ENCODE data around the gene TRAPPC12.

Gene TRAPPC12

DNA sequence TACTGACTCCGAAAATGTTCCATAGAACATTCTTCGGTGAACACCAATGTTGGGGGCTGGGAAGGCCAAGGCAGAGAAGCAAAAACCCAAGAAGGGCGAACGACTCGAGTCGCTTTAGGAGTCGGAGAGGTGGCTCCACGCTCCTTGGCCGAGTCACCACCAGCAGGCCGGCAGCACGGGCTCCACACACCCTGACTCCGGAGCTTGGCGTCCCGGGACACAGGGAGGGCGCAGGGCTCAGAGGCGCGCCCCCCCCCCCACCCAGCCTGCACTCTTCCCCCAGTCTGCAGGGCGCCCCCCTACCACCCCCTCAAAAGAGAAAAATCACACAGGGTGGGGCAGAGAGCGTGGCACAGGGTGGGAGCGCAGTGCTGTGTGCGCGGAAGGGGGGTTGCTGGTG lies 147.4 kb downstream of the TRAPPC12 start:
- no peak overlapping the region for H3K27ac ChIP-seq (ENCODE audit: low read depth, low read length)
- no peak for DNase-seq
- H2BK120ac ChIP-seq (ENCODE audit: low read depth, low read length): no peak overlapping the region
- no CpG with 5 or more reads among the region's 22 CpGs for WGBS (ENCODE audit: extremely low coverage, insufficient coverage, low lambda C conversion rate)
- no peak overlapping the region for H3K4ac ChIP-seq (ENCODE audit: low read depth, low read length)
- no peaks in the 10 kb centered on the region for H3K79me1 ChIP-seq (ENCODE audit: low read length)
- H3K27me3 ChIP-seq (ENCODE audit: insufficient read depth, low read length, poor library complexity): no peaks in the 10 kb centered on the region
- H2AK5ac ChIP-seq (ENCODE audit: low read length): no peak overlapping the region
- H4K8ac ChIP-seq (ENCODE audit: low read depth, low read length): no peak overlapping the region
- H3K79me2 ChIP-seq (ENCODE audit: control insufficient read depth, insufficient read depth, low read length): no peaks in the 10 kb centered on the region
- H2BK5ac ChIP-seq (ENCODE audit: low read length): no peak overlapping the region
- H3K4me2 ChIP-seq (ENCODE audit: low read length): no peak overlapping the region
- no peak overlapping the region for H3K23ac ChIP-seq (ENCODE audit: low read length)
- no peak overlapping the region for H2BK15ac ChIP-seq (replicated peaks; ENCODE audit: low read depth)
- H3K4me1 ChIP-seq (ENCODE audit: control insufficient read depth, low read depth, low read length): no peaks in the 10 kb centered on the region
- H3K56ac ChIP-seq (ENCODE audit: low read length): no peak overlapping the region
- no peak overlapping the region for H3K4me3 ChIP-seq (ENCODE audit: low read length)
- H4K5ac ChIP-seq (ENCODE audit: low read length): no peak overlapping the region
- no peaks in the 10 kb centered on the region for H3K36me3 ChIP-seq (ENCODE audit: control insufficient read depth, insufficient read depth, low read length)
- H3K18ac ChIP-seq (ENCODE audit: low read length): no peak overlapping the region
- H3K9ac ChIP-seq (ENCODE audit: low read length): no peak overlapping the region

DNA sequence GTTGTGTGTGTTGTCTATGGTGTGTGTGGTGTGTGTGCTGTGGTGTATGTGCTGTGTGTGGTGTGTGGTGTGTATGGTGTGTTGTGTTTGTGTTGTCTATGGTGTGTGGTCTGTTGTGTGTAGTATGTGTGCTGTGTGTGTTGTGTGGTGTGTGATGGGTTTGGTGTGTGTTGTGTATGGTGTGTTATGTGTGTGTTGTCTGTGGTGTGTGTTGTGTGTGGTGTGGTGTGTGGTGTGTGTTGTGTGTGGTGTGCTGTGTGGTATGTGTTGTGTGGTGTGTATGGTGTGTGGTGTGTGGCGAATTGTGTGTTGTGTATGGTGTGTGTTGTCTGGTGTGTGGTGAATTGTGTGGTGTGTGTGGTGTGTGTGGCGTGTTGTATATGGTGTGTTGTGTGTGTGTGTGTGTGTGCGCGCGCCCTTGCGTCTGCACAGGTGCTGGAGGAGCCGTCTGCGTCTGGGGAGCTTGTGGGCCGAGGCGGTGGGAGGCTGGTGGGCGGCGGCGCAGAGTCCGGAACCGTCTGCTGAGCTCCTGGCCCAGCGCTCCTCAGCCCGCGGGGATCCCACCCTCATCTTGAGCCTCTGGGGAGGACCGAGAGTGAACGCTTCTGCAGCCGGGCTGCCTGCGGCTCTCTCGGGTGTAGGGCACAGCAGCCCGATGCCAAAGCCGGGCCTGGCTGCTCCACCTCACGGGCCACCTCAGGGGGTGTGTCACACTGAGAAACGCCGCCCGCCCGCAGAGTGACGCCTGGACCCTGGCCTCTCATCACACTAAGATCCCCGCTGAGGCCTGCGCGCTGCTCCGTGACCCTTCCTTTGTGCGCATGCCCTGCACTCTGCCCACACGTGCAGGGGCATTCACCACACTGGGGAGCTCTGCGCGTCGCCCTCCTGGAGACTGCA lies 148.6 kb downstream of the TRAPPC12 start:
- no peak overlapping the region for H3K23ac ChIP-seq (ENCODE audit: low read length)
- H3K4ac ChIP-seq (ENCODE audit: low read depth, low read length): no peak overlapping the region
- DNase-seq: no peak
- no peak overlapping the region for H2BK15ac ChIP-seq (replicated peaks; ENCODE audit: low read depth)
- no peak overlapping the region for H4K8ac ChIP-seq (ENCODE audit: low read depth, low read length)
- H3K4me1 ChIP-seq (ENCODE audit: control insufficient read depth, low read depth, low read length): no peaks in the 10 kb centered on the region
- no peak overlapping the region for H4K5ac ChIP-seq (ENCODE audit: low read length)
- H3K79me1 ChIP-seq (ENCODE audit: low read length): no peaks in the 10 kb centered on the region
- 100% methylated on average over 2 of the region's 40 CpGs for WGBS (ENCODE audit: extremely low coverage, insufficient coverage, low lambda C conversion rate)
- H2AK5ac ChIP-seq (ENCODE audit: low read length): no peak overlapping the region
- no peak overlapping the region for H3K4me2 ChIP-seq (ENCODE audit: low read length)
- no peak overlapping the region for H2BK5ac ChIP-seq (ENCODE audit: low read length)
- H3K18ac ChIP-seq (ENCODE audit: low read length): no peak overlapping the region
- H3K36me3 ChIP-seq (ENCODE audit: control insufficient read depth, insufficient read depth, low read length): peaks cover 1% of the 10 kb centered on the region
- H3K4me3 ChIP-seq (ENCODE audit: low read length): no peak overlapping the region
- H3K27me3 ChIP-seq (ENCODE audit: insufficient read depth, low read length, poor library complexity): no peaks in the 10 kb centered on the region
- no peaks in the 10 kb centered on the region for H3K79me2 ChIP-seq (ENCODE audit: control insufficient read depth, insufficient read depth, low read length)
- H2BK120ac ChIP-seq (ENCODE audit: low read depth, low read length): no peak overlapping the region
- no peak overlapping the region for H3K27ac ChIP-seq (ENCODE audit: low read depth, low read length)
- H3K9ac ChIP-seq (ENCODE audit: low read length): no peak overlapping the region
- no peak overlapping the region for H3K56ac ChIP-seq (ENCODE audit: low read length)

All from mesendoderm (in vitro differentiated cells).